Stimulated activated CD8-positive, alpha-beta memory T cell treated with anti-CD3 and anti-CD28 coated beads, Interleukin-4, amount 100 ng/mL, for 48 hours (primary cell): ENCODE measurements around the gene NAA25.
A peak's percentile ranks its signal among the peaks of the same experiment; 100 is the strongest.

Experiments used
- DNase-seq: peaks from one replicate; pipeline ENCODE4 v3.0.0-alpha.2; 2020

Gene NAA25

GRCh38 chr12:112108202-112109079 lies at the start of gene NAA25:
Gene NAA25 (minus strand): TSS chr12:112108783. CDS start chr12:112108773, 10 bp downstream.
- DNase-seq, result peak; percentile 92

DNA sequence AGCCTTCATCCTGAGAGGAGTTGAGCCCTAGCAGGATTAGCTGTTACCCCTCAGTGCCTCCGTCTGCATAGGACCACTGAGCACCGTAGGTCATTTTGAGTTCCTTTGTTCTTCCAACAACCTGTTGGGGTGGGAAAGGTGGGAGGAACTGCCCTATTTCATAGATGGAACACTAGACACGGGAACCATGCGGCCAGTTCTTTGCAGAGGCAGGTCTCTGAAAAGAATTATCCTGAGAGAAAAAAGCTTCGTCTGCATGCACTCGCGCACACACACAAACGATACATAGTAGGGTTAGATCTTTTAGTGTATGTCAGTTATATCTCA lies 45.3 kb upstream of the NAA25 start:
- no peak for DNase-seq

DNA sequence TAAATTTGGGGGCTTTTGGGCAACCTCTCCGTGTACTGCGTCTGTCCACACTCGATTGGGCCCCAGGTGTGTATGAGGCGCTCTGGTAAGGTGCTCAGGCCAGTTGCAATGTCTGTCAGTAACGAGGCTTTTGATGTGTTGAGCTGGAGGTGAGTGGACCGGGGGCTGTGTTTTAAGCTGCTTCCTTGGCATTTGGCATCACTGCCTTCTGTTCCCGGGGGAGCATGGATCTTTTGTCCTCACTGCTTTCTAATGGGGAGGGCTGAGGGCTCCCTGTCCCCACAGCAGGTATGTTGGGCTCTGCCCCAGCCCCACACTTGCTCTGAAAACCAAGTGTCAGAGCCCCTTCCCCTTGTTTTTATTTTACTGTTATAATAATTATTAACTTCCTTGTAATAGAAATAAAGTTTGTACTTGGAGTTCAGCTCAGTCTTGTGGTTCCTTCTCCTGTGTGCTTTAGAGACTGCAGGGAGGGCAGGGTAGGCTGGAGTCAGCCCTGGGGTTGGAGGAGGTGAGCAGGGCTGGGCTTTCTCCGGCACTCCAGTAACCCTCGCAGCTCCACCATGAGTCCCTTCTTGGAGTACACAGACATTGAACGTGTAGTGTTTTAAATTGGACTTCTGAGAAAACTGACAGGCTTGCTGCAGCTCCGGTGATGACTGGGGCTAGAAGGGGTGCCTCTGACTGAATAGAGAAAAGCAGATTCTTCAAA lies 44.8 kb upstream of the NAA25 start:
- no peak for DNase-seq

DNA sequence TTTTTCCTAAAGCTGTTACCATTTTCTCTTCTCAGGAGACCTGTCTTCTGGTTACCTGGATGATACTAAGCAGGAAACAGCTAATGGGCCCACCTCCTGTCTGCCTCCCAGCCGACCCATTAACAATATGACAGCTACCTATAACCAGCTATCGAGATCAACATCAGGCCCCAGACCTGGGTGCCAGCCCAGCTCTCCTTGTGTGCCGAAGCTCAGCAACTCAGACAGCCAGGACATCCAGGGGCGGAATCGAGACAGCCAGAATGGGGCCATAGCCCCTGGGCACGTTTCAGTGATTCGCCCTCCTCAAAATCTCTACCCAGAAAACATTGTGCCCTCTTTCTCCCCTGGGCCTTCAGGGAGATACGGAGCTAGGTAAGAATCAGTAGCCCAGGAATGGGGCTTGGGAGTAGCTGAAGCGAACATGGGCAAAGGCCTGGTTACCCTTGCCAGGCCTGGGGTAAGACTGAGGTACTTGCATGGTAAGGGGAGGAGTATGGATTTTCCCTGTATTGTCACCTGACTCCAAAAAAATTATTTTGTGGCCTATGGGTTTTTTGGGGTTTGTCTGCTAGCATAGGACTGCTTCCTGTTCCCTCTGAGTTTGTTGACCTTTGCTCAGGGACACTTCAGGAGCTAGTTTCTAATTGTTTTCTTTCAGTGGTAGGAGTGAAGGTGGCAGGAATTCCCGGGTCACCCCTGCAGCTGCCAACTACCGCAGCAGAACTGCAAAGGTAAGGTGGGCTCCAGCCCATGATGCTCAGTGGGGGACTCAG lies 43.4 kb upstream of the NAA25 start:
- DNase-seq, result no peak

- no peak for DNase-seq
Observed at GRCh38 chr12:112149596-112149995, 41.0 kb upstream of the NAA25 start.

DNA sequence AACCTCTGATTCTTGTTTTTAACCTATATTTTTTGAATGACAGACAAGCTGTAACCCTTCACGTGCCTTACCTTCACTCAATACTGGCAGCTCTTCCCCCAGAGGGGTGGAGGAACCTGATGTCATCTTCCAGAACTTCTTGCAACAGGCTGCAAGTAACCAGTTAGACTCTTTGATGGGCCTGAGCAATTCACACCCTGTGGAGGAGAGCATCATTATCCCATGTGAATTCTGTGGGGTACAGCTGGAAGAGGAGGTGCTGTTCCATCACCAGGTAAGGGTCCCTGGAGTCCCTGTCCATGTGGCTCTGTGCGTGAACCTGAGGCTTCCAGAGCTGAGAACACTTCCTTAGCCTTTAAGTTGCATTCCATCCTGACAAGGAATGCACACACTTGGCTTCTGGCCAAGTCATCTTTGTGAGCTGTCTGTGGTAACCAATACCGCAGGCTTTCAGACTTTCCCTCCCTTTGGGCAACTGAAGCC lies 39.5 kb upstream of the NAA25 start:
- no peak for DNase-seq

DNA sequence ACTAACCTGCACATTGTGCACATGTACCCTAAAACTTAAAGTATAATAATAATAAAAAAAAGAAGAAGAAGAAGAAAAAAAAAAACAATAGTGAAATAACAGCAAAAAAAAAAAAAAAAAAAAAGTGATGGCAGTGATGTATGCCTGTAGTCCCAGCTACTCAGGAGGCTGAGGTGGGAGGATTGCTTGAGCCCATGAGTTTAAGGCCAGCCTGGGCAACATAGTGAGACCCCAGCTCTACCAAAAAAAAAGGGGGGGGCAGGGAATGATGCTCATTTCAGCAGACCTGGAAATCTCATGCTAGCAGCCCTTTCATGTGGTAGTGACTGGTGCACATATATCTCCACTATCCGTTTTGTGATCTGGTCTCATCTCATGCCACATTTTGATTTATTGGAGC lies 37.5 kb upstream of the NAA25 start:
- peak; percentile 13 for DNase-seq

DNA sequence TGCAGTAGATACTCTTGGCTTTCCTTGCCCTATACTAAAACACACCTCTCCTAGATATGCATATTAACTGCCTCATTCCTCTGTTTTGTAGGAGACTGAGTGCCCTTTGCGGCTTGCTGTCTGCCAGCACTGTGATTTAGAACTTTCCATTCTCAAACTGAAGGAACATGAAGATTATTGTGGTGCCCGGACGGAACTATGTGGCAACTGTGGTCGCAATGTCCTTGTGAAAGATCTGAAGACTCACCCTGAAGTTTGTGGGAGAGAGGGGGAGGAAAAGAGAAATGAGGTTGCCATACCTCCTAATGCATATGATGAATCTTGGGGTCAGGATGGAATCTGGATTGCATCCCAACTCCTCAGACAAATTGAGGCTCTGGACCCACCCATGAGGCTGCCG lies 32.1 kb upstream of the NAA25 start:
- no peak for DNase-seq

DNA sequence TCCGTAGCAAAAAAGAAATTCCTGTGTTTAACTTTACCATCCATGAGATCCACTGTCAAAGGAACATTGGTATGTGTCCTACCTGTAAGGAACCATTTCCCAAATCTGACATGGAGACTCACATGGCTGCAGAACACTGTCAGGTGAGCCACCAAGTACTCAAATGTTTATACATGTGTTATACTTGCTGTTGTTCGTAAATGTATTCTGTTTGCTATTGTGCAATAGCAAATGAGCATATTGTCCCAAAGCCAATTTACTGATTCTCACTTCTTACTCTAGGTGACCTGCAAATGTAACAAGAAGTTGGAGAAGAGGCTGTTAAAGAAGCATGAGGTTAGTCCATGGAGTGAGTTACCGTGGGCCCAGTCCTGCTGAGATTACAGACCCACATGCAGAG lies 26.1 kb upstream of the NAA25 start:
- DNase-seq, result no peak

GRCh38 chr12:112133418-112133817 lies 24.8 kb upstream of the NAA25 start:
- DNase-seq, result peak; percentile 3

- DNase-seq, result no peak
Observed at GRCh38 chr12:112131686-112132085, 23.1 kb upstream of the NAA25 start.

- no peak for DNase-seq
Observed at GRCh38 chr12:112130441-112130998, 21.9 kb upstream of the NAA25 start.

GRCh38 chr12:112126911-112127310 lies 18.3 kb upstream of the NAA25 start:
- DNase-seq, result no peak

DNA sequence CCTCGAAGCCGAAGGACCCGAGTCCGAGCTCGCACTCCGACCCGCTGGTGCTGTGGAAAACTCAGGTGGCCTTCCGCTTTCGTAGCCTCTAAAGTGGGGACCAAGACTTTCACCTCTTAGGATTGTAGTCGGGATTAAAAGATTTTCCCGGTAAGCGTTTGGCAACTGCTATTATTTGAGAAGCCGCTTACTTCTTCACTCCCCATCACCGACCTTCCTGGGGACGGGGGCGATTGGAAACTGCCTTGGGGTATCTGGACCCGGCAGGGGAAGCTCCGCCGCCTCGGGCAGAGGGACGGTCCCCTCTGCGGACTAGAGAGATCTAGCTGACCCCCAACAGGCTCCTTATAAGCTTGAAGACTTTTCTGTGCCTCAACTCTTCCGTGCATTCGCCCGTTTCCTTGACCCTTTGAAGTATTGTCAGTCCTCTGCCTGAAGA lies 17.4 kb upstream of the NAA25 start:
- no peak for DNase-seq

DNA sequence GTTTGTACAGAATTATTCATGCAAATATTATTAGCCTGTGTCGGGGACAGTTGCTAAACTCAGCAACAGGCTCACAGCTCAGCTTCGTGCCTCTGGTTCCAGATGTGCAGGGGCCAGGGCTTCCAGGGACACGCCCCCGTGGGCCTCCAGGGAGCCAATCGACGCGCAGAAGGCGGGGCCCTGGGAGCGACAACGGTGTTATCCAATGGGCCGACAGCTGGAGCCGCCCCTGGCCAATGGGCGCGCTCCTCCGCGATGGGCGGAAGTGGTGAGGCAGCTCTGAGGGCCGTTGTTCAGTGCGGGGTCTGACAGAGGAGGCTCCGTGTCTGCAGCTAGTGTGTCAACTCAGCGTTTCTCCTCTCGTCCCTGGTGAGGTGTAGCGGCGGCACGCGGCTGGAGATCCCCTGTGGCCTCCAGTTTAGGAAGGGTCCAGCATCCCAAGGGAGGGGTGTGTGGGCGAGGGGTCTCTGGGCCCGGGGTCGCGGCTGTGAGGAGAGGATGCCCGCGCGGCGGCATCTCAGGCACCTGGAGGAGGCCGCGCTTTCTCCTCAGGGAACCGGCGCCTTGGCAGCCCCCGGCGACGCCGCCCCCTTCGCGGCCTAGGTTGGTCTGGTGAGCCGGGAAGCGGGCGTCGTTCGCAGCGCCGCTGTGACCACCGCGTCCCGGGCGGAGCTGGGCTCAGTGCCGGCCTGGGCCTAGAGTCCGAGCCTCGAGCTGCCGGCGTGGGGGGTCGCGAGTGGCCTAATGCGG lies 16.8 kb upstream of the NAA25 start, which contains the start of gene TRAFD1:
TSS of gene TRAFD1 (plus strand) at position 311 of the 750 bp plus-strand sequence. CDS start 4,963 bp downstream, outside the sequence.
- DNase-seq, result peak; percentile 99

- no peak for DNase-seq
Observed at GRCh38 chr12:112124918-112125249, 16.3 kb upstream of the NAA25 start.

GRCh38 chr12:112122823-112123690 lies 14.5 kb upstream of the NAA25 start:
- no peak for DNase-seq

- no peak for DNase-seq
Observed at GRCh38 chr12:112121780-112122565, 13.4 kb upstream of the NAA25 start.

DNA sequence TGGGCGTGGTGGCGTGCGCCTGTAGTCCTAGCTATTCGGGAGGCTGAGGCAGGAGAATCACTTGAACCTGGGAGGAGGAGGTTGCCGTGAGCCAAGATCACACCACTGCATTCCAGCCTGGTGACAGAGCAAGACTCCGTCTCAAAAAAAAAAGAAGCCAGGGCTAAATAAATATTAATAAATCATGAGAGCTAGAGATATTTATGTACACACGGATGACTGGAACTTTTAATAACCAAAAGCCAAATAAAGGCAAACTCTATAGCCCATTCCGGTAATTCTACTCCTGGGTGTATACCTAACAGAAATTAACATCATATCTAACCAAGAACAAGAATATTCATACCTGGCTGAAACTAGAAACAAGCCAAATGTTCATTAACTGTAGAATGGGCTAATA lies 9.1 kb upstream of the NAA25 start:
- DNase-seq, result no peak
